ENCODE data around the gene F5. TPM values are rescaled to one million over a fixed set of nuclear protein-coding genes. Genes with fewer than 3 reads are reported as not detected.
A peak's percentile ranks its signal among the peaks of the same experiment; 100 is the strongest.

The F5 gene
- total RNA-seq, 4 donors from 2014 or later, result 0.79 to 3.0 (median 1.8) TPM

DNA sequence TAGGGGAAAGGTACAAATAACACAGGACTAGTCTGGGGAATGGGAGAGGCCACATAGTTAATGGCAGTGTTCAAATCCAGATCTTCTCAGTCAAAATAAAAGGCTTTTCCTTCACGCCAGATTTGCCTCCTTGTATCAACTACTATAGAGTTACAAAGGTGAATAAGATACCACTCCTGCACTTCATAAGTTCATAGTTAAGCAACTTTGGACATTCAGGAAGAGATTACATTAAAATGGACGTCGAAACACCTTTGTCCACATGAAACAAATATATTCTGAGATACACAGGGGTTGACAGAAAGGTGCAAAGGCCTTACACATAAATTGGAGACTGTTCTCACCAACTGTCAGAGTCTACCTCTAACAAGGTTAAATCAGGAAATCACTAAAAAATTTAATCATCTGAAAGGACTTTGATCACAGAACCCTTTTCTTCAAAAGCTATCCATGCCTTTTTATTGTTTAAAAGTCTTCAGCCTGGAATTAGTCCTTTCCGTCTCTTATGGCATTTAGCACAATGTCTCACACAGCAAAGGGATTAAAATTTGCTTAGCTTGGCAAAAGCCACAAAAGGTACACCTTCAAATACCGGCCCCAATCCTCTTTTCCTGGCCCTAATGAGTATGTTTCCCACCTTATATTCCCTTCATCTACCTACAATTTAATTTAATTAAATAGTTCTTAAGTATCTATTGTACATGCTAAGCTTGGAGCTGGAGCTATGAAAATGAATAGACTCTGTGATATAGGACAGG lies 8.1 kb downstream of the F5 start:
- WGBS, 2 donors, result 83 to 85% methylated on average over 5 of the region's 5 CpGs
- no peak overlapping the region for H3K4me3 ChIP-seq (replicated peaks in 1 of 3)
- H3K27me3 ChIP-seq, result no peaks in the 10 kb centered on the region
- no peaks in the 10 kb centered on the region for H3K4me1 ChIP-seq
- intact Hi-C loops (cut with DNase I), result no loop called here
- H3K36me3 ChIP-seq, result no peaks in the 10 kb centered on the region
- no peak overlapping the region for H3K27ac ChIP-seq
- no peak for DNase-seq
- no peak for TF ChIP-seq POLR2A (IDR thresholded peaks at IDR 0.05)
- TF ChIP-seq, protein P1, sequence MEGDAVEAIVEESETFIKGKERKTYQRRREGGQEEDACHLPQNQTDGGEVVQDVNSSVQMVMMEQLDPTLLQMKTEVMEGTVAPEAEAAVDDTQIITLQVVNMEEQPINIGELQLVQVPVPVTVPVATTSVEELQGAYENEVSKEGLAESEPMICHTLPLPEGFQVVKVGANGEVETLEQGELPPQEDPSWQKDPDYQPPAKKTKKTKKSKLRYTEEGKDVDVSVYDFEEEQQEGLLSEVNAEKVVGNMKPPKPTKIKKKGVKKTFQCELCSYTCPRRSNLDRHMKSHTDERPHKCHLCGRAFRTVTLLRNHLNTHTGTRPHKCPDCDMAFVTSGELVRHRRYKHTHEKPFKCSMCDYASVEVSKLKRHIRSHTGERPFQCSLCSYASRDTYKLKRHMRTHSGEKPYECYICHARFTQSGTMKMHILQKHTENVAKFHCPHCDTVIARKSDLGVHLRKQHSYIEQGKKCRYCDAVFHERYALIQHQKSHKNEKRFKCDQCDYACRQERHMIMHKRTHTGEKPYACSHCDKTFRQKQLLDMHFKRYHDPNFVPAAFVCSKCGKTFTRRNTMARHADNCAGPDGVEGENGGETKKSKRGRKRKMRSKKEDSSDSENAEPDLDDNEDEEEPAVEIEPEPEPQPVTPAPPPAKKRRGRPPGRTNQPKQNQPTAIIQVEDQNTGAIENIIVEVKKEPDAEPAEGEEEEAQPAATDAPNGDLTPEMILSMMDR (IDR thresholded peaks at IDR 0.05), result no peak
- H3K9me3 ChIP-seq, result no peaks in the 10 kb centered on the region

DNA sequence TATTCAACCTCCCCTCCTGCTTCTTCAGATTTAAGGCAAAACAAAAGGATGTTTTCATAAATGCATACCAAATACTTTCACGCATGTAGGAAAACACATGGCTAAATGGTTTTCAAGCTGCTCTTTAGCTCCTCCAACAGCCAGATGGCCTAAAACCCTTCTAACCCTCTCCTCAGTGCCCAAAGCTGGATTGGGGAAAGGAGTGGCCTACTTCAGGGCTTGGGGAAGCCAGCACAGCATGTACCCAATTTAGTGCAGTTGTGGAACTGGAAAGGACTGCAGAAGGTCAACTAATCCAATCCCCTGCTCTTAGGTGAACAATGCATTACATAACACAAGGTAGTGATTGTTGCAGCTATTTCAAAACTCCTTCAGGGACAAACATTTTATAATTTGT lies 9.3 kb downstream of the F5 start:
- TF ChIP-seq, protein P1 (IDR thresholded peaks at IDR 0.05), result no peak
- TF ChIP-seq POLR2A (IDR thresholded peaks at IDR 0.05), result no peak
- no peak overlapping the region for H3K4me3 ChIP-seq (replicated peaks in 1 of 3)
- H3K27ac ChIP-seq, result no peak overlapping the region
- DNase-seq, result no peak
- H3K27me3 ChIP-seq, result no peaks in the 10 kb centered on the region
- H3K4me1 ChIP-seq, result no peaks in the 10 kb centered on the region
- no peaks in the 10 kb centered on the region for H3K36me3 ChIP-seq
- no peaks in the 10 kb centered on the region for H3K9me3 ChIP-seq
- intact Hi-C loops (cut with DNase I), result no loop called here
- WGBS, 2 donors, result 64 to 76% methylated on average over 1 of the region's 1 CpG

- H3K4me1 ChIP-seq, result no peaks in the 10 kb centered on the region
- no peaks in the 10 kb centered on the region for H3K36me3 ChIP-seq
- no peaks in the 10 kb centered on the region for H3K9me3 ChIP-seq
- H3K4me3 ChIP-seq (replicated peaks in 1 of 3), result no peak overlapping the region
- DNase-seq, result no peak
- intact Hi-C loops (cut with DNase I), result no loop called here
- H3K27ac ChIP-seq, result peak overlapping the region in 1 of 3 donors; percentile 28
- TF ChIP-seq, protein P1 (IDR thresholded peaks at IDR 0.05), result no peak
- TF ChIP-seq POLR2A (IDR thresholded peaks at IDR 0.05), result no peak
- no peaks in the 10 kb centered on the region for H3K27me3 ChIP-seq
- WGBS, 2 donors, result 73 to 79% methylated on average over 5 of the region's 5 CpGs
Measured at GRCh38 chr1:169576241-169576934, 9.9 kb downstream of the F5 start.

DNA sequence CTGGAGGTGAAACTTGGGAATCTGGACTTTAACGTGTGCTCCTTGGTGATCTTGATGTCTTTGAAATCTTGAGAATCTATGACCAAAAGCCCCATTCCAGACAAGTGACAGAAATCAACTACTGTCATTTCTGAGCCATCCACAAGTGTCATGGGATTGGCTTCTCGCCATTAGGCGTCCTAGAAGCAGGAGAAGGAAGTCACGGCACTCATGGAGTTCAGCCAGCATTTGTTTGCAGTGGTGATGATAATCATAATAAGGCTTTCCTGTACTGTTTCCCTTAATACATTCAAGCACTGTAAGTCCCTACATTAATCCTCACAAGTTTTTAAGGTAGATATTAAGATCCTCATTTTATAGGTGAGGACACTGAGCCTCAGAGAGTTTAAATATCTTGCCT lies 11.9 kb downstream of the F5 start:
- WGBS, 2 donors, result 51 to 54% methylated on average over 4 of the region's 4 CpGs
- no peak for TF ChIP-seq POLR2A (IDR thresholded peaks at IDR 0.05)
- TF ChIP-seq, protein P1 (IDR thresholded peaks at IDR 0.05), result no peak
- H3K4me3 ChIP-seq (replicated peaks in 1 of 3), result no peak overlapping the region
- H3K9me3 ChIP-seq, result no peaks in the 10 kb centered on the region
- no peaks in the 10 kb centered on the region for H3K36me3 ChIP-seq
- intact Hi-C loops (cut with DNase I), result no loop called here
- H3K4me1 ChIP-seq, result no peaks in the 10 kb centered on the region
- no peak overlapping the region for H3K27ac ChIP-seq
- no peak for DNase-seq
- no peaks in the 10 kb centered on the region for H3K27me3 ChIP-seq

- DNase-seq, result no peak
- Histone ChIP-seq H3K36me3 (no peaks in the 10 kb centered on the region), H3K9me3 (no peaks in the 10 kb centered on the region), H3K27me3 (no peaks in the 10 kb centered on the region), H3K4me3 (replicated peaks in 1 of 3) (no peak overlapping the region), H3K4me1 (no peaks in the 10 kb centered on the region), H3K27ac (no peak overlapping the region)
- intact Hi-C loops (cut with DNase I), result no loop called here
- TF ChIP-seq POLR2A (IDR thresholded peaks at IDR 0.05), result no peak
- TF ChIP-seq, protein P1 (IDR thresholded peaks at IDR 0.05), result no peak
- 56 to 64% methylated on average over 1 of the region's 1 CpG for WGBS, 2 donors
Measured at GRCh38 chr1:169572187-169572586, 14.1 kb downstream of the F5 start.
